ENCODE data around the gene SRSF9. TPM values are rescaled to one million over a fixed set of nuclear protein-coding genes. Genes with fewer than 3 reads are reported as not detected.

The SRSF9 gene
- polyA plus RNA-seq, 1 experiment: 154 TPM

- CTCF ChIA-PET: interaction anchor here (1.0 kb wide), 1 partner anchor 16 kb away, joined by 3 read pairs; no protein-coding TSS in a partner anchor
- Histone ChIP-seq H3K9me3 (ENCODE audit: control insufficient read depth, insufficient read depth, low read length) (no peaks in the 10 kb centered on the region), H3K4me3 (ENCODE audit: low read depth, low read length) (no peak overlapping the region), H3K27me3 (ENCODE audit: control insufficient read depth, insufficient read depth, low read length) (peaks cover 16% of the 10 kb centered on the region), H3K27ac (ENCODE audit: low read depth, low read length) (no peak overlapping the region)
- no peak for DNase-seq (ENCODE audit: low read depth, low spot score)
- no peak for TF ChIP-seq CTCF (IDR thresholded peaks at IDR 0.05; ENCODE audit: low read depth, low read length)
- POLR2A ChIA-PET: no interaction called here
These were observed 55.5 kb downstream of the SRSF9 start for GRCh38 chr12:120413901-120414695.

- no peak for DNase-seq (ENCODE audit: low read depth, low spot score)
- CTCF ChIA-PET: no interaction called here
These were observed 57.1 kb downstream of the SRSF9 start for GRCh38 chr12:120412421-120412820.

More at GRCh38 chr12:120412421-120412820, 57.1 kb downstream of the SRSF9 start:
- no peaks in the 10 kb centered on the region for H3K9me3 ChIP-seq (ENCODE audit: control insufficient read depth, insufficient read depth, low read length)
- TF ChIP-seq CTCF (IDR thresholded peaks at IDR 0.05; ENCODE audit: low read depth, low read length): no peak
- H3K4me3 ChIP-seq (ENCODE audit: low read depth, low read length): no peak overlapping the region
- H3K27ac ChIP-seq (ENCODE audit: low read depth, low read length): no peak overlapping the region
- POLR2A ChIA-PET: no interaction called here
- peaks cover 13% of the 10 kb centered on the region for H3K27me3 ChIP-seq (ENCODE audit: control insufficient read depth, insufficient read depth, low read length)

Small RNA genes lying within 50 kb of the gene (small RNA-seq; reads per million reads assigned to genes)
- not detected for gene RF00019 (ENCODE audit: insufficient read length, low read depth)

Other genes starting within 250 kb of the SRSF9 start
- 35.0 and 48.1 TPM in 2 replicates for gene PXN, start 204.0 kb downstream of the SRSF9 start, polyA plus RNA-seq (2011; rRNA removed)
- under 0.01 TPM in 2 replicates for gene RNU4-2, start 177.8 kb downstream of the SRSF9 start, polyA plus RNA-seq (2011; rRNA removed)
- gene RNU4-1, start 176.5 kb downstream of the SRSF9 start, polyA plus RNA-seq (2011; rRNA removed): under 0.01 TPM in 1 of 2 replicates, not detected in the other
- gene SIRT4, start 167.4 kb downstream of the SRSF9 start, polyA plus RNA-seq (2011; rRNA removed): 1.4 and 1.9 TPM in 2 replicates
- 0.20 and 0.41 TPM in 2 replicates for gene PLA2G1B, start 142.0 kb downstream of the SRSF9 start, polyA plus RNA-seq (2011; rRNA removed)
- not detected in 2 replicates for gene MSI1, start 100.6 kb downstream of the SRSF9 start, polyA plus RNA-seq (2011; rRNA removed)
- gene COX6A1, start 31.6 kb downstream of the SRSF9 start, polyA plus RNA-seq (2011; rRNA removed): 414 and 536 TPM in 2 replicates
- gene TRIAP1, start 23.4 kb downstream of the SRSF9 start, polyA plus RNA-seq (2011; rRNA removed): 56.2 and 70.7 TPM in 2 replicates
- 20.6 and 25.9 TPM in 2 replicates for gene GATC, start 23.3 kb downstream of the SRSF9 start, polyA plus RNA-seq (2011; rRNA removed)
- 649 and 720 TPM in 2 replicates for gene DYNLL1, start 26.4 kb upstream of the SRSF9 start, polyA plus RNA-seq (2011; rRNA removed)
- gene COQ5, start 59.4 kb upstream of the SRSF9 start, polyA plus RNA-seq (2011; rRNA removed): 36.2 and 47.1 TPM in 2 replicates
- gene RNF10, start 64.6 kb upstream of the SRSF9 start, polyA plus RNA-seq (2011; rRNA removed): 101 and 105 TPM in 2 replicates
- gene POP5, start 111.7 kb upstream of the SRSF9 start, polyA plus RNA-seq (2011; rRNA removed): 49.8 and 54.0 TPM in 2 replicates
- 0.09 and 0.27 TPM in 2 replicates for gene CABP1, start 170.9 kb upstream of the SRSF9 start, polyA plus RNA-seq (2011; rRNA removed)
- 76.7 and 84.2 TPM in 2 replicates for gene MLEC, start 217.4 kb upstream of the SRSF9 start, polyA plus RNA-seq (2011; rRNA removed)
- 35.7 and 41.9 TPM in 2 replicates for gene UNC119B, start 240.7 kb upstream of the SRSF9 start, polyA plus RNA-seq (2011; rRNA removed)